Endothelial cell of umbilical vein (primary cell): Measurements from ENCODE around the gene CMPK2. TPM values are rescaled to one million over a fixed set of nuclear protein-coding genes. Genes with fewer than 3 reads are reported as not detected.

Experiments
- BruUV-seq: library from RNA; stranded (reverse); fragments of 400-500 nt; replicated peaks from 2 replicates; lab custom pipeline; 2021; lab: Mats Ljungman, UMichigan
- CTCF ChIA-PET: fragments of 300-600, 350-600 bp; sonication (Branson Sonifier 250); formaldehyde crosslinking; loops from one replicate; lab custom pipeline; 2021; ENCODE audit warnings: antibody characterized with exemption, inconsistent platforms; lab: Charles Lee
- POLR2A ChIA-PET: fragments of 300-600, 350-600 bp; sonication (Branson Sonifier 250); formaldehyde crosslinking; loops from one replicate; lab custom pipeline; 2021; ENCODE audit warnings: antibody characterized with exemption, inconsistent platforms; lab: Charles Lee
- DNase-seq: peaks from one replicate; pipeline ENCODE4 v3.0.0-alpha.2; 2011; ENCODE audit warnings: low read depth, low spot score
- FAIRE-seq: peaks from 2 replicates; lab custom pipeline; 2011; peaks lifted over from hg19 to GRCh38; lab: Jason Lieb, UNC
- H2AFZ ChIP-seq: 2 replicates; pipeline ENCODE4 v1.6.0; 2012; ENCODE audit warnings: low read depth, low read length, control low read depth, inconsistent platforms
- H3K27ac ChIP-seq: 2 replicates; pipeline ENCODE4 v1.5.1; 2011; ENCODE audit warnings: low read depth, mild to moderate bottlenecking, control low read depth, low read length, moderate library complexity; ENCODE audit not compliant: insufficient read depth
- H3K27me3 ChIP-seq, 2 experiments: 2 replicates each; pipeline versions ENCODE4 v1.6.0 to v1.6.1; 2011; ENCODE audit warnings: low read length in 2 of 2, mixed read lengths in 1 of 2; ENCODE audit not compliant: control insufficient read depth in 2 of 2, insufficient read depth in 2 of 2
- H3K36me3 ChIP-seq, 2 experiments: 2 replicates in 1 of 2; 3 replicates in 1 of 2; pipeline ENCODE4 v1.5.1; 2011; ENCODE audit warnings: low read length in 2 of 2, mild to moderate bottlenecking in 1 of 2, moderate library complexity in 1 of 2; ENCODE audit not compliant: control insufficient read depth in 2 of 2, insufficient read depth in 2 of 2; ENCODE audit errors: extremely low read depth in 1 of 2
- H3K4me1 ChIP-seq: 3 replicates; pipeline ENCODE4 v1.5.1; 2011; ENCODE audit warnings: mild to moderate bottlenecking, low read length; ENCODE audit not compliant: control insufficient read depth, insufficient read depth; ENCODE audit errors: extremely low read depth
- H3K4me2 ChIP-seq: 2 replicates; pipeline ENCODE4 v1.6.1; 2011; ENCODE audit warnings: low read length, control low read depth, mixed read lengths; ENCODE audit not compliant: insufficient read depth
- H3K4me3 ChIP-seq, 3 experiments: fragments of 200-600 bp in 1 of 3; sonication (generic), shearing (Covaris generic) in 1 of 3; replicated peaks in 1 of 3; 2 replicates each; pipeline ENCODE4 v1.5.1; 2011 to 2016; ENCODE audit warnings: control low read depth in 3 of 3, low read length in 3 of 3, mild to moderate bottlenecking in 2 of 3, inconsistent platforms in 1 of 3, low read depth in 1 of 3, moderate library complexity in 1 of 3; ENCODE audit not compliant: insufficient read depth in 1 of 3
- H3K79me2 ChIP-seq: 2 replicates; pipeline ENCODE4 v1.6.0; 2012; ENCODE audit warnings: low read length, inconsistent platforms; ENCODE audit not compliant: control insufficient read depth, insufficient read depth
- H3K9ac ChIP-seq: replicated peaks from 2 replicates; pipeline ENCODE3; 2011; ENCODE audit warnings: low read length, control low read depth; ENCODE audit not compliant: insufficient read depth; ENCODE audit errors: extremely low read depth
- H3K9me1 ChIP-seq: replicated peaks from 3 replicates; pipeline ENCODE4 v1.6.0; 2011; ENCODE audit warnings: mild to moderate bottlenecking, low read length; ENCODE audit not compliant: control insufficient read depth, insufficient read depth; ENCODE audit errors: extremely low read depth
- H3K9me3 ChIP-seq: replicated peaks from 2 replicates; pipeline ENCODE4 v1.5.1; 2012; ENCODE audit warnings: low read length, inconsistent platforms; ENCODE audit not compliant: control insufficient read depth, insufficient read depth
- H4K20me1 ChIP-seq: replicated peaks from 2 replicates; pipeline ENCODE3; 2011; ENCODE audit warnings: mild to moderate bottlenecking, low read length; ENCODE audit not compliant: control insufficient read depth, insufficient read depth; ENCODE audit errors: extremely low read depth
- EZH2 ChIP-seq: IDR thresholded peaks from 2 replicates; pipeline ENCODE4 v1.6.1; 2012; ENCODE audit warnings: borderline replicate concordance, low read depth, mild to moderate bottlenecking, moderate library complexity, low read length, inconsistent platforms; ENCODE audit not compliant: severe bottlenecking
- FOS ChIP-seq: IDR thresholded peaks from 2 replicates; pipeline ENCODE4 v1.6.1; 2011; ENCODE audit warnings: mild to moderate bottlenecking, low read length, moderate library complexity, borderline replicate concordance; ENCODE audit not compliant: insufficient read depth
- GATA2 ChIP-seq: IDR thresholded peaks from 2 replicates; pipeline ENCODE4 v1.7.0; 2011; ENCODE audit warnings: low read depth, mild to moderate bottlenecking, moderate library complexity, mixed read lengths, low read length; ENCODE audit not compliant: insufficient read length, insufficient read depth
- JUN ChIP-seq: IDR thresholded peaks from 2 replicates; pipeline ENCODE4 v1.6.1; 2011; ENCODE audit warnings: borderline replicate concordance, low read depth; ENCODE audit not compliant: insufficient read length, insufficient read depth
- MYC ChIP-seq: IDR thresholded peaks from one replicate; pipeline ENCODE4 v1.6.1; 2011; ENCODE audit warnings: mild to moderate bottlenecking, low read depth, low read length
- POLR2A ChIP-seq: IDR thresholded peaks from 2 replicates; pipeline ENCODE4 v1.6.1; 2012; ENCODE audit warnings: low read depth, mild to moderate bottlenecking, control low read depth, low read length
- POLR2AphosphoS5 ChIP-seq: IDR thresholded peaks from 2 replicates; pipeline ENCODE4 v1.6.1; 2012; ENCODE audit warnings: low read depth, mild to moderate bottlenecking, control low read depth, low read length, moderate library complexity; ENCODE audit not compliant: insufficient read depth
- dilution Hi-C: fragments of 300-500 bp; cut with MboI; formaldehyde crosslinking; loops from one replicate; pipeline ENCODE4 v1.15.0; 2019; ENCODE audit warnings: low sequenced_read_pairs; ENCODE audit not compliant: extremely low pct_ligation_motif_present
- intact Hi-C: fragments of 100-400 bp; cut with micrococcal nuclease; formaldehyde crosslinking; loops from one replicate; pipeline ENCODE4 v1.10.0; 2022
- polyA plus RNA-seq, 4 experiments: library from polyadenylated mRNA; depleted of rRNA in 3 of 4; stranded (reverse) in 3 of 4; unstranded in 1 of 4; fragments of >200 nt; gene quantifications; 2 replicates each; pipeline versions ENCODE4 v1.2.1 to v1.2.3, GENCODE V29; 2011 to 2012; ENCODE audit warnings: missing spikeins in 1 of 4
- total RNA-seq: library from RNA; stranded (reverse); gene quantifications from 2 replicates; pipeline ENCODE4 v1.2.3, GENCODE V29; 2021
- TF ChIP-seq, protein P1 (sequence below): IDR thresholded peaks from 2 replicates; pipeline ENCODE4 v1.6.1; 2011; ENCODE audit not compliant: insufficient read depth, insufficient read length
- TF ChIP-seq, protein P2 (sequence below), 2 donors: IDR thresholded peaks; 1 replicate in 1 of 2; 2 replicates in 1 of 2; pipeline ENCODE4 v1.5.1; 2011; ENCODE audit warnings: low read length in 2 of 2, mild to moderate bottlenecking in 2 of 2, moderate library complexity in 2 of 2, control low read depth in 1 of 2, inconsistent platforms in 1 of 2, low read depth in 1 of 2; ENCODE audit not compliant: insufficient read depth in 1 of 2; ENCODE audit errors: extremely low read depth in 1 of 2

CMPK2 gene
- total and polyA plus RNA-seq, 2 donors (not counting 3 experiments of a cell fraction or from before 2014, with no cell fraction given): 0.15 to 0.69 TPM

DNA sequence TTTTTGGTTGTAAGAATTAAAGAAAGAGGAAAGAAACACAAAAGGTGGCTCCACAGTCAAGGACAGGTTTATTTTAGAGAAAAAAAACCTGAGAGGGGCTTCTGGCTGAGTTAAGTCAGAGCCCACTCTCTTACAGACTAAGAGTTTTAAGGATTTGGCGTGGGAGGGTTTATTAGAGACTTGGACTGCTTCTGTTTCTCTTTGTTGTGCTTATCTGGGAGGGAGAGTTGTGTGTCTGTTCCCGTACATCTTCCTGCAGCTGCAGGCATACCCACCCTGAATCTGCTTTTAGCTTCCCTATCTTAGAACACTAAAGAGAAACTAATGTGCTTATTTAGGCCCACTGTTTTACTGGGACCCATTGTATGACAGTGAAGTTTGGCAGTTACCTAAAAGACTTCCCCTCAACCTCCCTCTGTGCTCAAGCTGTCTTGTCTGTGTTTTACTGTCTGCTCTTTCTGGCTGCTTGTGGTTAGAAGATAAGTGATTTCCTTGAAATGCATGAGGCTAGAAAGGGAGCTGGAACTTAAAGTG is 14.6 kb upstream of the CMPK2 start:
- intact Hi-C loops: no loop called here
- H2AFZ ChIP-seq: no peak overlapping the region
- FAIRE-seq: no peak
- H3K4me3 ChIP-seq: no peak overlapping the region
- CTCF ChIA-PET: no interaction called here
- H3K4me2 ChIP-seq: no peak overlapping the region
- no peak for TF ChIP-seq POLR2A
- TF ChIP-seq EZH2: no peak
- TF ChIP-seq FOS: no peak
- no peak for TF ChIP-seq JUN
- no peak for TF ChIP-seq MYC
- no peak for TF ChIP-seq POLR2AphosphoS5
- no peak for TF ChIP-seq GATA2
- TF ChIP-seq, protein P1, sequence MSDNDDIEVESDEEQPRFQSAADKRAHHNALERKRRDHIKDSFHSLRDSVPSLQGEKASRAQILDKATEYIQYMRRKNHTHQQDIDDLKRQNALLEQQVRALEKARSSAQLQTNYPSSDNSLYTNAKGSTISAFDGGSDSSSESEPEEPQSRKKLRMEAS: no peak
- TF ChIP-seq, protein P2, sequence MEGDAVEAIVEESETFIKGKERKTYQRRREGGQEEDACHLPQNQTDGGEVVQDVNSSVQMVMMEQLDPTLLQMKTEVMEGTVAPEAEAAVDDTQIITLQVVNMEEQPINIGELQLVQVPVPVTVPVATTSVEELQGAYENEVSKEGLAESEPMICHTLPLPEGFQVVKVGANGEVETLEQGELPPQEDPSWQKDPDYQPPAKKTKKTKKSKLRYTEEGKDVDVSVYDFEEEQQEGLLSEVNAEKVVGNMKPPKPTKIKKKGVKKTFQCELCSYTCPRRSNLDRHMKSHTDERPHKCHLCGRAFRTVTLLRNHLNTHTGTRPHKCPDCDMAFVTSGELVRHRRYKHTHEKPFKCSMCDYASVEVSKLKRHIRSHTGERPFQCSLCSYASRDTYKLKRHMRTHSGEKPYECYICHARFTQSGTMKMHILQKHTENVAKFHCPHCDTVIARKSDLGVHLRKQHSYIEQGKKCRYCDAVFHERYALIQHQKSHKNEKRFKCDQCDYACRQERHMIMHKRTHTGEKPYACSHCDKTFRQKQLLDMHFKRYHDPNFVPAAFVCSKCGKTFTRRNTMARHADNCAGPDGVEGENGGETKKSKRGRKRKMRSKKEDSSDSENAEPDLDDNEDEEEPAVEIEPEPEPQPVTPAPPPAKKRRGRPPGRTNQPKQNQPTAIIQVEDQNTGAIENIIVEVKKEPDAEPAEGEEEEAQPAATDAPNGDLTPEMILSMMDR (IDR thresholded peaks at IDR 0.05; ENCODE audit: extremely low read depth in 1 of 2, insufficient read depth in 1 of 2, low read depth in 1 of 2, low read length in 2 of 2): no peak
- dilution Hi-C loops: no loop called here
- H3K27me3 ChIP-seq: peaks cover 2 to 10% of the 10 kb centered on the region in 2 experiments
- DNase-seq: no peak
- no peak overlapping the region for H3K9ac ChIP-seq
- BruUV-seq: no TSS peak
- H3K27ac ChIP-seq: no peak overlapping the region
- H3K4me1 ChIP-seq: no peaks in the 10 kb centered on the region
- no peaks in the 10 kb centered on the region for H3K36me3 ChIP-seq
- no peaks in the 10 kb centered on the region for H3K79me2 ChIP-seq
- POLR2A ChIA-PET: no interaction called here
- no peaks in the 10 kb centered on the region for H3K9me1 ChIP-seq
- no peaks in the 10 kb centered on the region for H4K20me1 ChIP-seq
- no peaks in the 10 kb centered on the region for H3K9me3 ChIP-seq
